Measurements from ENCODE around the gene MAP2K1.

- TF ChIP-seq, protein P1, sequence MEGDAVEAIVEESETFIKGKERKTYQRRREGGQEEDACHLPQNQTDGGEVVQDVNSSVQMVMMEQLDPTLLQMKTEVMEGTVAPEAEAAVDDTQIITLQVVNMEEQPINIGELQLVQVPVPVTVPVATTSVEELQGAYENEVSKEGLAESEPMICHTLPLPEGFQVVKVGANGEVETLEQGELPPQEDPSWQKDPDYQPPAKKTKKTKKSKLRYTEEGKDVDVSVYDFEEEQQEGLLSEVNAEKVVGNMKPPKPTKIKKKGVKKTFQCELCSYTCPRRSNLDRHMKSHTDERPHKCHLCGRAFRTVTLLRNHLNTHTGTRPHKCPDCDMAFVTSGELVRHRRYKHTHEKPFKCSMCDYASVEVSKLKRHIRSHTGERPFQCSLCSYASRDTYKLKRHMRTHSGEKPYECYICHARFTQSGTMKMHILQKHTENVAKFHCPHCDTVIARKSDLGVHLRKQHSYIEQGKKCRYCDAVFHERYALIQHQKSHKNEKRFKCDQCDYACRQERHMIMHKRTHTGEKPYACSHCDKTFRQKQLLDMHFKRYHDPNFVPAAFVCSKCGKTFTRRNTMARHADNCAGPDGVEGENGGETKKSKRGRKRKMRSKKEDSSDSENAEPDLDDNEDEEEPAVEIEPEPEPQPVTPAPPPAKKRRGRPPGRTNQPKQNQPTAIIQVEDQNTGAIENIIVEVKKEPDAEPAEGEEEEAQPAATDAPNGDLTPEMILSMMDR (IDR thresholded peaks at IDR 0.05) = no peak
- no peak for TF ChIP-seq POLR2A (IDR thresholded peaks at IDR 0.05)
Observed at GRCh38 chr15:66452420-66452819, 65.7 kb downstream of the MAP2K1 start.
